Muscle layer of colon (tissue), 2 donors: ENCODE measurements around the gene VPS35.
"Not testable (repeated sequence)": the region's sequence is repeated elsewhere in the genome, so short reads cannot be mapped to it uniquely, and the experiment has no call there.

Experiments used
- H3K27ac ChIP-seq: one replicate; pipeline ENCODE4 v1.7.0; 2013; ENCODE audit warnings: low read depth, mild to moderate bottlenecking, low read length, moderate library complexity
- H3K27me3 ChIP-seq, 2 donors: one replicate each; pipeline ENCODE4 v1.7.0; 2013; ENCODE audit warnings: low read length in 2 of 2, mild to moderate bottlenecking in 2 of 2; ENCODE audit not compliant: insufficient read depth in 2 of 2, control insufficient read depth in 1 of 2
- H3K36me3 ChIP-seq: one replicate; pipeline ENCODE4 v1.7.0; 2013; ENCODE audit warnings: mild to moderate bottlenecking, low read length; ENCODE audit not compliant: insufficient read depth
- H3K4me1 ChIP-seq: one replicate; pipeline ENCODE4 v1.7.0; 2013; ENCODE audit warnings: mild to moderate bottlenecking, low read length; ENCODE audit not compliant: insufficient read depth
- H3K4me3 ChIP-seq, 2 donors: one replicate each; pipeline ENCODE4 v1.7.0; 2013; ENCODE audit warnings: low read length in 2 of 2, low read depth in 1 of 2, mild to moderate bottlenecking in 1 of 2, moderate library complexity in 1 of 2
- H3K9ac ChIP-seq: one replicate; pipeline ENCODE4 v1.7.0; 2013; ENCODE audit warnings: low read length
- H3K9me3 ChIP-seq: one replicate; pipeline ENCODE4 v1.7.0; 2013; ENCODE audit warnings: mild to moderate bottlenecking, low read length
- donor health status: abdominal sarcoma.
- donor health status: Adenocarcinoma of cecum.

The VPS35 gene

GRCh38 chr16:46649588-46650253 is 39.3 kb downstream of the VPS35 start:
- H3K36me3 ChIP-seq, result no peaks in the 10 kb centered on the region
- no peaks in the 10 kb centered on the region for H3K9me3 ChIP-seq
- H3K27me3 ChIP-seq, result no peaks in the 10 kb centered on the region
- no peak overlapping the region for H3K27ac ChIP-seq
- H3K4me1 ChIP-seq, result no peaks in the 10 kb centered on the region
- H3K9ac ChIP-seq, result no peak overlapping the region
- peak overlapping the region in 1 of 2 donors; percentile 39 for H3K4me3 ChIP-seq

GRCh38 chr16:46648656-46649055 is 40.3 kb downstream of the VPS35 start:
- H3K36me3 ChIP-seq, result no peaks in the 10 kb centered on the region
- H3K27me3 ChIP-seq, result no peaks in the 10 kb centered on the region
- H3K4me1 ChIP-seq, result no peaks in the 10 kb centered on the region
- no peak overlapping the region for H3K9ac ChIP-seq
- H3K4me3 ChIP-seq, result no peak overlapping the region
- H3K27ac ChIP-seq, result no peak overlapping the region
- H3K9me3 ChIP-seq, result no peaks in the 10 kb centered on the region

DNA sequence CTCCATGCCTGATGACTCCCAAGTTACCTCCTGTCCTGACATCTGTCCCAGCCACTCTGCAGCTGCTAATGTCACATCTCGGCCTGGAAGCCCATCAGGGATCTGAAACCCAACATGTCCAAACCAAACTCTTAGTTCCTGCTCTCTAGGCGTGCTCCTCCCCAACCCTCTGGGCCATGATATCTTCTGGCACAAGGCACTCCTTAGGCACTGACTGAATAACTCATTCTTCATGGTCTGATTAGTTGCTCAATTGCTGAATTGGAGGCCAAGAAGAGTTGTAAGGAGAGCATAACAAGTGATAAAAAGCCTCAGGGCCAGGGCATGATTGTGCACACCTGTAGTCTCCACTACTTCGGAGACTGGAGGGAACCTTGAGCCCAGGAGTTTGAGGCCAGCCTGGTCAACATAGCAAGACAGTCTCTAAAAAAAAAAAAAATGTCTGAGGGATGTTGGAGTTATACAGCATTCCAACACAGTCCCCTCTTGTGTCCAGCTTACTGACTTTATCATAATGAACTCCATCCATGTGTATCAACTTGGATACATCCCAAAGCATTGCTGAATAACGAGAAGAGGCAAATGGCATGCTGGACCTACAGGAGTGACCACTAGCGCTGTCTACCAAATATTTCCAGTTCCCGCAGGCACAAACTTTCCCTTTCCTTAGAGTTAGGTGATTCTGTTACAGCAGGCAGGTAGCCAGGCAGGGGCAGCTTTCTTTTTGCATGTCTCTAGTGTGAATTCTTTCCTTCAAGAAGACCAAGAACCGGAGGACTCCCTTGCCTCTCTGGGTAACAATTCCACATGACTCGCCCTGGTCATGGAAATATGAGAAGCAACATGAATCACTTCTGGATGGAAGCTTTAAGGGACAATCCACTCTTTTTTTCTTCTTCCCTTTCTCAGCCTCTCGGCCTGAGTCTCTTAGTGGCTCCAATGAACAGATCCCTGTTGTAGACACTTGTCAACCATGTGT is 49.7 kb downstream of the VPS35 start:
- no peak overlapping the region for H3K4me3 ChIP-seq
- no peaks in the 10 kb centered on the region for H3K9me3 ChIP-seq
- H3K36me3 ChIP-seq, result no peaks in the 10 kb centered on the region
- H3K4me1 ChIP-seq, result no peaks in the 10 kb centered on the region
- H3K27me3 ChIP-seq, result no peaks in the 10 kb centered on the region
- H3K9ac ChIP-seq, result no peak overlapping the region
- H3K27ac ChIP-seq, result no peak overlapping the region

DNA sequence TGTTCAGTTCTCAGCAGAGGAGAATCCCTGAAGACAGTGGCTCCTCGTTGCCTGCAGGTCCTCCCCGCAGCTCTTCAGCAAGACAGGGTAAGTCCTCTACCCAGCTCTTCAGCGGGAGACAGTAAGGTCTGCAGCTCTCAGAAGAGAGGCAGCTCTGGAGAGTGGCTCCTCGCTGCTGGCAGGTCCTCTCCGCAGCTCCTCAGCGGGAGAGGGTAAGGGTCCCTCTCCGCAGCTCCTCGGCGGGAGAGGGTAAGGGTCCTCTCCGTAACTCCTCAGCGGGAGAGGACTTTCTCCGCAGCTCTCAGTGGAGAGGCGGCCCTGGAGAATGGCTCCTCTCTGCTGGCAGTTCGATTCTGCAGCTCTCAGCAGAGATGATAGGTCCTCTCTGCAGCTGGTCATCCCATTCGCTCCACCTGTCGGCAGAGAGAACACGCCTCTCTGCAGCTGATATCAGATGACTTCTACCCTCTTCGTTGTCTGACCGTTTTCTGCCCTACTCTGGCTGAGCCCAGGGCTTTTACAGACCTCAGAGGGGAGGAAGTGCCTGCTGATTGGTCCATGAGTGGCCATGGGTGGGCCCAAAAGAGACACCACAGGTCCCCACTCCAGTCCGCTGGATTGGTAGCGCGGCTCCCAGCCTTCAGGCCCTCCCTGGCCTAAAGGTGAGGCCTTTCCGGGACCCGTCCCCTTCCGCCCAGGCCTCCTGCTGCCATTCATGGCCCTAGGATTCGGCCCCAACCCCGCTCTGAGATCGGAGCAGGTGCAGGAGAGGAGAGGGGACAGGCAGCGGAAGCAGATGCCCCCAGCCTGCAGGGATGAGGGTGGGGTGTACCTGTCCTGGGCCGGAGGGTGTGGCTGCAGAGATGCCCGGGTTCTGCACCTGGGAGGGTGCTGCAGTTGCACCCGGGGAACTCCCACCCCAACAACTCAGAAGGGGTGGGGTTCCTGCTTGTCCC is 55.9 kb downstream of the VPS35 start:
- no peak overlapping the region for H3K9ac ChIP-seq
- no peaks in the 10 kb centered on the region for H3K4me1 ChIP-seq
- H3K27ac ChIP-seq, result no peak overlapping the region
- no peaks in the 10 kb centered on the region for H3K9me3 ChIP-seq
- H3K27me3 ChIP-seq, result no peaks in the 10 kb centered on the region
- H3K4me3 ChIP-seq, result no peak overlapping the region
- no peaks in the 10 kb centered on the region for H3K36me3 ChIP-seq

DNA sequence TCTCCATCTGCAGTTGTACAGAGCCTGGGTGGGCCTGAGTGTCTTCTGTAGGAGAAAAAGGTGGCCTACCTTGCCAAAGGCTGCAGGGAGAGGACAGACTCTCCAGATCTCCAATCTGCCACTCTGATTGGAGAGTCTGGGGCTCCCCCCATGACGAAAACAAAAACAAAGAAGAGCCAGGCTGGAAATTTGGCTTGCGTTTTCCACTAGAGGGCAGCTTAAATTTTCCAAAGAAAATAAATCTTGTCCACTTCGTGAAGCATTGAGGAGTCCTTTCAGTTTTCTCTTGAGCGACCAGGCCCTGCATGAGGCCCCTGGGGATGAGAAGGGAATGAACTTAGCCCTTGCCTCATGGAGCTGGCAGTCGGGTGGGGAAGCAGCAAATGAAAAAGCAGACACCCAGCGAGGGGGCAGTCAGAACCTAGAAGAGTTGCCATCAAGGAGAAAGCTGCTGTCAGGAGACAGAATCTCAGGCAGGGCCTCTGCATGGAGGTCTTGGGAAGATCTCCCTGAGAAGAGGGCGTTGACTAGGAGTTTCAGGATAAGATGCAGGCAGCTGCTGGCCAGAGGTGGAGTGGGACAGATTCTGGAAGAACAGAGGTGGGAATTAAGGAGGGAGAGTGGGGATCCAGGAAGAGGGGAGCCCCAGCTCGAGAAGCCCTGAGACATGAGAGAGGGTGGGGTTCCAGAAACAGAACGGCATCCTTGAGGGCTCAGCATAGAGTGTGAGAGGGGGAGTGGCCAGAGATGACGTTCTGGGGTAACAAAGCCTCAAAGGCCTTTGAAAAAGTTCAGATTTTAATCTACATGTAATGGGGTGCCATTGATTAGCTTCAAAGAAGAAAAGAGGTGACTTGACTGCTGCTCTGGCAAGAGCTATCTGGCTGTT is 59.4 kb downstream of the VPS35 start:
- Histone ChIP-seq H3K27ac (no peak overlapping the region), H3K4me1 (no peaks in the 10 kb centered on the region), H3K9ac (no peak overlapping the region)

DNA sequence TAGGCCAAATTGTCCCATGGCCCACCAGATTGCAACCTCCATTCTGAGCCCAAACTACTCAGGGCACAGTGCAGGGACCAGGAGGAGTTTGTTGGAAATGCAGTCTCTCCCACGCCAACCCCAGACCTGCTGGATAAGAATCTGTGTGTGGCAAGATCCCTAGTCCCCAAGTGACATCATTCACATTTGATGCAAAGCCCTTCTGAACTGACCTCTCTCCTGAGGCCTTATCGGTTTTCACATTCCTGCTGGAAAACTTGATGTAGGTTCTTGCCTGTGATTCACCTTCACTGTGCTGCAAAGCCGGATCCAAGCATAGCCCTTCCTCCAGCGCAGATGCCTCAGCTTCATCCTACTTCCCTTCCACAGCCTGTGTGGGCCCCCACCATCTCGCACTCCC is 61.2 kb downstream of the VPS35 start:
- Histone ChIP-seq H3K9me3 (no peaks in the 10 kb centered on the region), H3K36me3 (no peaks in the 10 kb centered on the region), H3K9ac (no peak overlapping the region)

More for the DNA sequence above, 59.4 kb downstream of the VPS35 start:
- no peak overlapping the region for H3K4me3 ChIP-seq
- no peaks in the 10 kb centered on the region for H3K27me3 ChIP-seq
- H3K9me3 ChIP-seq, result no peaks in the 10 kb centered on the region
- no peaks in the 10 kb centered on the region for H3K36me3 ChIP-seq

GRCh38 chr16:46626681-46627080 is 62.3 kb downstream of the VPS35 start:
- not testable (repeated sequence) for H3K27ac ChIP-seq, H3K27me3 ChIP-seq, H3K36me3 ChIP-seq, H3K4me1 ChIP-seq, H3K9ac ChIP-seq, H3K9me3 ChIP-seq, H3K4me3 ChIP-seq

More for the DNA sequence above, 61.2 kb downstream of the VPS35 start:
- Histone ChIP-seq H3K27me3 (no peaks in the 10 kb centered on the region), H3K4me3 (no peak overlapping the region), H3K4me1 (no peaks in the 10 kb centered on the region), H3K27ac (no peak overlapping the region)

DNA sequence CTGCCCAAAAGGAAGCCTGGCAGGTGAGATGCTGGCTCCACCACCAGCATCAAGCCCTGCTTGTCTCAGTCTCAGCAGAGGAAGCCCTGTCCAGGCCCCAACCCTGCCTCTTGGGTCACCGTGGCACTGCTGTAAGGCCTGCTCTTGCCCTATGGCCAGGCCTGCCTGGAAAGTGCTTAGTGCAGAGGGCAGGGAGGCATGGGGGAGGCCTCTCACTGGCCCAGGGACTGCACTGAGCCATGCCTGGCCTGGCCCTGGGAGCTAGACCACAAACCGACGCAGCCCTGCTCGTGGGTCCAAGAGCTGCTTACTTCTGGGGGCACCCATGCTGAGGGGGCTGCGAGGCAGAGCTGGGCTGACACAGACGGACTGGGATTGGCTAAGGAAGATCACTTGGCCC is 64.1 kb downstream of the VPS35 start:
- not testable (repeated sequence) for H3K27me3 ChIP-seq, H3K36me3 ChIP-seq, H3K9ac ChIP-seq, H3K9me3 ChIP-seq, H3K4me1 ChIP-seq, H3K4me3 ChIP-seq, H3K27ac ChIP-seq

DNA sequence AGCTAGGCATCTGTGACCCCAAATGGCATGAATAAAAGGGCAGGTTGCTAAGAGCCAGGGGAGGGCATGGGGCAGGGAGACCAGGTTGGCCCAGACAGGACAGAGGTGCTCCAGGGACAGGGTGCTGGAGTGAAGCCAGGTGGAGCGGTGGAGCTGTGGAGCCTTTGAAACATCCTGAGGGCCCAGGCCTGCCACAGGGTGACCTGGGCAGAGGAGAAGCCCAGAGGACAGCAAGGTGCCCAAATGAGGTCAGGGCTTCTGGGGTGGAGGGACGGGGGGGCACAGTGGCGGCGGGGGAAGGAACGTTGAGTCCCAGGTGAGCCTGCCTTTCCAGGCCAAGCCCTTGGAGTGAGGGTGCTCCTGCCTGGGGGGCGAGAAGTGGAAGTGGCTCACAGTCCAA is 65.3 kb downstream of the VPS35 start:
- not testable (repeated sequence) for H3K9me3 ChIP-seq, H3K4me1 ChIP-seq, H3K9ac ChIP-seq, H3K4me3 ChIP-seq, H3K36me3 ChIP-seq, H3K27me3 ChIP-seq, H3K27ac ChIP-seq

GRCh38 chr16:46623246-46623645 is 65.7 kb downstream of the VPS35 start:
- not testable (repeated sequence) for H3K4me3 ChIP-seq, H3K36me3 ChIP-seq, H3K9me3 ChIP-seq, H3K4me1 ChIP-seq, H3K27ac ChIP-seq, H3K27me3 ChIP-seq, H3K9ac ChIP-seq
